ENCODE data around the gene RAB30. TPM values are rescaled to one million over a fixed set of nuclear protein-coding genes. Genes with fewer than 3 reads are reported as not detected.

The RAB30 gene
- total RNA-seq, 1 donor from 2014 or later, result 7.7 TPM

GRCh38 chr11:82999232-82999631 is 72.5 kb downstream of the RAB30 start:
- Histone ChIP-seq H3K27me3 (no peaks in the 10 kb centered on the region), H3K4me1 (peaks cover 0 to 4% of the 10 kb centered on the region in 2 donors), H3K36me3 (no peaks in the 10 kb centered on the region), H3K9me3 (no peaks in the 10 kb centered on the region), H3K27ac (no peak overlapping the region), H3K4me3 (no peak overlapping the region)
- TF ChIP-seq, protein P1, sequence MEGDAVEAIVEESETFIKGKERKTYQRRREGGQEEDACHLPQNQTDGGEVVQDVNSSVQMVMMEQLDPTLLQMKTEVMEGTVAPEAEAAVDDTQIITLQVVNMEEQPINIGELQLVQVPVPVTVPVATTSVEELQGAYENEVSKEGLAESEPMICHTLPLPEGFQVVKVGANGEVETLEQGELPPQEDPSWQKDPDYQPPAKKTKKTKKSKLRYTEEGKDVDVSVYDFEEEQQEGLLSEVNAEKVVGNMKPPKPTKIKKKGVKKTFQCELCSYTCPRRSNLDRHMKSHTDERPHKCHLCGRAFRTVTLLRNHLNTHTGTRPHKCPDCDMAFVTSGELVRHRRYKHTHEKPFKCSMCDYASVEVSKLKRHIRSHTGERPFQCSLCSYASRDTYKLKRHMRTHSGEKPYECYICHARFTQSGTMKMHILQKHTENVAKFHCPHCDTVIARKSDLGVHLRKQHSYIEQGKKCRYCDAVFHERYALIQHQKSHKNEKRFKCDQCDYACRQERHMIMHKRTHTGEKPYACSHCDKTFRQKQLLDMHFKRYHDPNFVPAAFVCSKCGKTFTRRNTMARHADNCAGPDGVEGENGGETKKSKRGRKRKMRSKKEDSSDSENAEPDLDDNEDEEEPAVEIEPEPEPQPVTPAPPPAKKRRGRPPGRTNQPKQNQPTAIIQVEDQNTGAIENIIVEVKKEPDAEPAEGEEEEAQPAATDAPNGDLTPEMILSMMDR (IDR thresholded peaks at IDR 0.05), result no peak
- intact Hi-C loops (cut with DNase I), result no loop called here
- DNase-seq (ENCODE audit: low spot score in 2 of 2), result no peak

- Histone ChIP-seq H3K4me3 (no peak overlapping the region), H3K36me3 (no peaks in the 10 kb centered on the region), H3K27me3 (no peaks in the 10 kb centered on the region), H3K27ac (no peak overlapping the region), H3K4me1 (peaks cover 0 to 4% of the 10 kb centered on the region in 2 donors), H3K9me3 (no peaks in the 10 kb centered on the region)
- intact Hi-C loops (cut with DNase I), result no loop called here
- TF ChIP-seq, protein P1 (IDR thresholded peaks at IDR 0.05), result no peak
- no peak for DNase-seq (ENCODE audit: low spot score in 2 of 2)
Observed at GRCh38 chr11:82998697-82999096, 73.0 kb downstream of the RAB30 start.

DNA sequence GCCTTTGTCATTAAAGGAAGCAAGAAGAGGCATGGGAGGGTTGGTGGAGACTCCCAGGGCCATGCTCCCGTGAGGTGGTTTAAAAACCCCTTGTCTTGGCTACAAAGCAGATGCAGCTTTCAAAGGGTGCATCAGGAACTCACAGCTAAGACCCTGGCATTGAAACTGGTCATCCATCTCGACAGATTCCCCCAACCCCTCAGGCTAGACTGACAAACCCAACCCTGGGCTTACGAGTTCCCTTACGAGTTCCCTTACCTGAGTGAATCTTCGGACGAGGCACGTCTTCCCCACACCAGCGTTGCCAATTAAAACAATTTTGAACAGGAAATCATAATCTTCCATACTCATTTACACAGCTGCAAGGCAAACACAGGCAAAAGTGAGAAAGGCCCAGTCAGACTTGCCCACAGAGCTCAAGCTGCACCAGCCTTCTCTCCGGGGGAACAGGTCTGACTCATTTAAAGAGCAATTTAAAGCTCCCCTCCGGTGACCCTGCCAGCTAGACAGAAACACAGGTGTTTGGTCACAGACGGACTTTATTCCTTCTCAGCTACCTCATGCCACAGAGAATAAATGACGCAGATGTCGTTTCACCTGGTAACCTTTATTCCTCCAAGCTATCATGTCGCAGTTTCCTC is 74.6 kb downstream of the RAB30 start:
- Histone ChIP-seq H3K9me3 (no peaks in the 10 kb centered on the region), H3K36me3 (no peaks in the 10 kb centered on the region), H3K4me3 (no peak overlapping the region), H3K4me1 (peaks cover 0 to 4% of the 10 kb centered on the region in 2 donors), H3K27ac (no peak overlapping the region), H3K27me3 (no peaks in the 10 kb centered on the region)
- intact Hi-C loops (cut with DNase I), result no loop called here
- DNase-seq (ENCODE audit: low spot score in 2 of 2), result no peak
- TF ChIP-seq, protein P1 (IDR thresholded peaks at IDR 0.05), result no peak

DNA sequence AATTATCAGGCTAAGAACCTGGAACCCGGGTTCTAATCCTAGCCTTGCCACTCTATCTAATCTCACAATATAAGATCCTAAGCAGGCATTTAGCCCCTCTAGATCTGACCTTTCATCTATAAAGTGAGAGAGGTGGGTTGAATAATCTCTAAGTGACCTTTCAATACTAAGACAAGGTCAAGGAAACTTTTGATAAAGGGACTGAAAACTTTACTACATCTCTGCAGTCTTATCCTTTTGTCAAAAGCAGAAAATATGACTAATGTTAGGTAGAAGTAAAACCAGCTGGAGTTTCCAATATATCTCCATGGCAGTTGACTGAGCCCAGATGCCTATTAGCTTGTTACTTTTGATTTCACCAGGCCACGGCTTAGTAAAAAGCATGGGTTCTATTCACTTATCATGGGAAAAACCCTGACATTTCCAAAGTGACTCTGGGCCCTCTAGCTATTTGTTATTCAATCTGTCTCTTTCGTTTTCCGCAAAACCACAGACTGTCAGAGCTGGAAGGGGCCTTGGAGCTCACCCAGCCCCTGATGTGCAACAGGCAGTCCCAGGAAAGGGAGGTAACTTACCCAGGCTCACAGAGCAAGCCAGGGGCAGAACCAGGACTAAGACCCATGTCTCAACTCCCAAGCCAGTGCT is 75.8 kb downstream of the RAB30 start:
- H3K4me1 ChIP-seq, result peaks cover 0 to 4% of the 10 kb centered on the region in 2 donors
- intact Hi-C loops (cut with DNase I), result no loop called here

DNA sequence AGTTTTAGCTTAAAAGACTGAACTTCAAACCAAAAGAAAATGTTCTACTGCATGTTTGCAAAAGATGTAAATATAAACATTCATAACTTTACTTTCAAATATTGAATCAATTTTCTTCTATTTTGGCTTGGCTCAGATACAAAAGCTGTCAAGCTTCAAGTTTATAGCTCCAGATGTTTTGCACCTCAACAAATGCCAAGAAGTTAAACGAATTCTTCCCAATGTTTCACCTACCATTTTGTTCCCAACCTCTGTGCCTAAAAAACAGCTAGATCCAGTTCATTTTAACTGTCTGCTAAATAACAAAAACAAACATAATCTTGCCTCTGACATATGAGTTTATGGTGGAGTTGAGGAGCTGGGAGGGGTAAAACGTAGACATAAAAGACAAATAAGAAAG is 76.5 kb downstream of the RAB30 start:
- no peaks in the 10 kb centered on the region for H3K9me3 ChIP-seq
- intact Hi-C loops (cut with DNase I), result no loop called here
- H3K4me1 ChIP-seq, result peaks cover 0 to 4% of the 10 kb centered on the region in 2 donors
- peak overlapping the region in 1 of 2 donors; percentile 17 for H3K27ac ChIP-seq
- no peaks in the 10 kb centered on the region for H3K36me3 ChIP-seq
- DNase-seq (ENCODE audit: low spot score in 2 of 2), result no peak
- H3K27me3 ChIP-seq, result no peaks in the 10 kb centered on the region
- TF ChIP-seq, protein P1 (IDR thresholded peaks at IDR 0.05), result no peak
- no peak overlapping the region for H3K4me3 ChIP-seq

More for the DNA sequence above, 75.8 kb downstream of the RAB30 start:
- no peak for DNase-seq (ENCODE audit: low spot score in 2 of 2)
- no peaks in the 10 kb centered on the region for H3K27me3 ChIP-seq
- TF ChIP-seq, protein P1 (IDR thresholded peaks at IDR 0.05), result no peak
- no peak overlapping the region for H3K4me3 ChIP-seq
- H3K9me3 ChIP-seq, result no peaks in the 10 kb centered on the region
- H3K27ac ChIP-seq, result peak overlapping the region; percentile 17 to 46
- no peaks in the 10 kb centered on the region for H3K36me3 ChIP-seq

Measured in ascending aorta (tissue), 2 donors.